Right forelimb (tissue), 1 donor: ENCODE results near the gene LPP.

Experiments used
- DNase-seq: peaks from one replicate; pipeline ENCODE4 v3.0.0-alpha.2; 2018

The LPP gene

DNA sequence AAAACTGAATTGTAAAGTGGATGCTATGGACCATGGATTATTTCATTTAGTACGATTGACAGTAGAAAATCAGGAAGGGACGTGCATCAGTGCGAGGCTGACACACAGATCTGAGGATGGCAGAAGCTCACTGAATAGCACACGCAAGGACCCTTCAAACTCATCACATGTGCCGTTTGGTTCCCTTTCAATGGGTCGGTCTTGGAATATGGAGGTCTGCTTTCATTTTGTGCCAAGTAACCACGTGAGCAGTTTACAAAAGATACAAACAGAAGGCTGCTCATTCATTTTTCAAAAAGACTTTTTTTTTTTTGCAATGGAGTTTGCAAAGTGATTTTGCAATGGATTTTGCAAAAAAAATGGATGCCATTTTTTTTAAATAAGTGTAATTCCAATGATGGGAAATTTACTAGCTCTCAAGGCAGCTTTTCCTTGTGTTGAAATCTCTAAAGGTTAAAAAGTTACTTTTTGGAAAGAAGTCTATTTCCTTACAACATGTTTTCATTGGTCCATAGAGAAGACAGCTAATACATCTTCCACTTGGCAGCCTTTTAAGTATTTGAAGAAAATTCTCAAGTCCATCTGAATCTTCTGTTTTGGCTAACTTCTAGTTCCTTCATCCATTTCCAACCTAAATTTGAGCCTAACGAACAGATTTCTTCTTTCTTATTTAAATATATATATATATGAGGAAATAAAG, 625.5 kb downstream of the LPP start:
- DNase-seq, result no peak

DNA sequence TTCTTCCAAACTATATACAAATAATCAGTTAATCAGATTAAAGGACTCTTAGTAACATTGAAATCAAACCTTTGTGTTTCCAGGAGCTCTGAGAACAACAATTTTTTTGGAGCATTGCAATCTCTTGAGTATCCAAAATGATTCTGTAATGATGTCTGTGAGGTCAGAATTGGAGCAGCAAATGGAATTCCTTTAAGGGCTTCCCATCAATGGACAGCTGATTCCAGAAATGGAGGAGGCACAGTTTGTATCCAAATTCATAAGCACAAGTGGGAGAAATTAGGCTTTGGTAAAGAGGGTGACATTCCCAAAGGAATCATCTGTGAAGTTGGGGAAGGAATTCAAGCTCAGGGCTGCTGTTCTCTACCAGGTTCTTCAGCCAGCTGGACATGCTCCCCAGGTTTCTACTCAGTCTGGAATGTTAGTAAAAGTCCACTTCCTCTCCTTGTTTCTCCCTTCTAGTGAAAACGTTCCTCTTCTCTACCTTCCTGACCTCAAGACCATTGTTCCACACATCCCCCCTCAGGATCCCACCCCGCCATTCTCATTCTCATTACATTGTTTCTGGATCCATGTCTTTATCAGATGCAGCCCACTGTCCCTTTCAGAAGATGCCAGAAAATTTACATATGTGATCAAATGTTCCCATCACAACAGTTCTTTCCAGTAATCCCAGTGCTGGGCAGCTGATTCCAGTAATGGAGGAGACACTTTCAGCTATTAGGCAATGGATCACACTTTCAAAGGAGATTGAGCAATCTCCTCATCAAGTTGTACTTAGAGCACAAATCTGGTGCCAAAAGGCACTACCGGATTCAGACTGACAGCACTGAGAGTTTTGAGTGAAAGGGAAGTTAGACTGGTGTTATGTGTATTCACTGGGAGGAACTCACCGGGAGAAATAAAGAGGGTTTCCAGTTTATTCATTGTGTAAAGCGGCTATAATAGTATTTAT, 626.5 kb downstream of the LPP start:
- no peak for DNase-seq

DNA sequence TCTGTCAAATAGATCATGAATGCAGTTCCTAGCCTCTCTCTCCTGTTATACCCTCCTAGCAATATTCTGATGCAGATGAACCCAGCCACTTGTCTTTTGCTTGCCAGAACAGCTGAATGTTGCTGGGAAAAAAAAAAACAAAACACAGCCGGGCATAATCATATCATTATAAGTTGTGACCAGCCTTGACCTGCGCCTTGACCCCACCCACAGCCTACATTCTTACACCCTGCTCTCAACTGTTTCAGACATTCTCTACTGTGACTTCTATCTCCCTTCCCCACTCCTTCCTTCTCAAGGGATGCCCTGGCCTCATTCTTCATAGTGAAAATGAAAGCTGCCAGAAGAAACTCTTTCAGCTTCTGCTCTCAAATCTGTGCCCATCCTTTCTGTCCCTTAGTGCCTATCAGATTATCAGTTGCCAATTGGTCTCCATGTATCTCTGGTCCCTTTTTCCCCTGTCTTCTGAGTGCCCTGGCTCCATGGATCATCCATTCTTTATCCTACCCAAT, 628.7 kb downstream of the LPP start:
- no peak for DNase-seq

DNA sequence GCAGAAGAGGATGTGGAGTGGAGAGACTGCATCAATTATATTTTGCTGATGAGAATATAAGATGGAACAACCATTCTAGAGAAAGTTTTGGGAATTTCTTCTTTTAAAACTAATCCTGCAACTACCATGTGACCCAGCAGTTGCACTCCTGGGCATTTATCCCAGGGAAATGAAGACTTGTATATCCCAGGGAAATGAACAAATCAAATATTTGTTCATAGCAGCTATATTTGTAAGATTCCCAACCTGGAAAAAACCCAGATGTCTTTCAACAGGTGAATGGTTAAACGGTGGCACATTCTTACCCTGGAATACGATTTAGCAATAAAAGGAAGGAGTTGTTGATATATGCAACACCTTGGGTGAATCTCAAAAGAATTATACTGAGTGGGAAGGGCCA, 632.5 kb downstream of the LPP start:
- DNase-seq, result no peak

DNA sequence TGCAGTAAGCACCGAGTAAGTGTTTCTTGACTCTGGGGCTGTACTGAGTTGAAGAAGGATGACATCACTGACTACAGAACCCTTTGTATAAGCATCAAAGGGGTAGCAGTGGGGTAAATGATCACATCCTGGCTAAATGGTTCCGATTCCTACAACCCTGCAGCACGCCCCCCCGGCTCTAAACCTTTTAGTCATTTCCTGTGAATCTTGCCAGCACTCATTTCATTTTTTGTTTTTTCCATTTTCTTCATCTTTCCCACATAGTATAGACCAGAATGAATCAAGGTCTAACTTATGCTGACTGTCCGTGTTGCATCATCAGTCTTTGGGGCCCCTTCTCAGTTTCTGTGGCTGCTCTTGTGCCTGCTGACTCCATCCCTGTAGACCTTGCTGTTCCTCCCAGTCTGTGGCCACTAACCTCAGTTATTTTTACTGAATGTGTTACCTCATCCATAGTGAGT, 634.7 kb downstream of the LPP start:
- DNase-seq, result no peak

DNA sequence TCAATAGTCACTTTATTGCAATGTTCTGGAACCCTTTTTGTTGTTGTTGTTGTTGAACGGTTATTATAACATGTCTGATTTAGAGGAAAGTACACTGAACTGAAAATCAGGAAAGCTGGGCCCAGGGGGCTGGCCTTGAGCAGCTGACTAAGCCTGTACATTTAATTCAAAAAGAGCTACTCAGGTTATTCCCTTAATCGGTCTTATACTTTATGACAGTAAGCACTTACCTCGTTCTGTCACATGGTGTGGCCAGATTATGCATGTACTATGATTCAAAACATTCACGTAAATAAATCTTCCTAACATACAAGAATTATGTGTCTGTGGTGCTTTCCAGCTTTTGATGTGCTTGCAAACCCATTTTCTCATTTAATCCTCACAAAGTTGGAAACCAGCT, 635.3 kb downstream of the LPP start:
- DNase-seq, result no peak

DNA sequence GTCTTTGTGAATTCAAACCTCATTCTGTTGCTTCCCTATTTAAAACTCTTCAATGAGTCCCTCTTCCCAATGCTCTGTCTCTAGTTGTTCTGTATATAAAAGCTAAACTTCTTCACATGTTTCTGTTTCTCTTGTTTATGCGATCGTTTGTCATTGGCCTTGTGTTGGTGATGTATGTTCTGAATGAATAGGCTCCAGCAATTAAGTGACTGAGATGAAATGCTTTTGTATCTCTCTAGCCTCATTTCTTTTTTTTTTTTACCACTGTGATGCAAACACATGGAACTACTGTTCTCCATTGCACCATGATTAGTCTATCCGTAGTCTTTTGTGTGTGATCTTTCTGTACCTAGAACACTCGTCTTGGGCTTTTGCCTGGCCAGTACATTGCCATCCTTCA, 637.4 kb downstream of the LPP start:
- DNase-seq, result no peak

DNA sequence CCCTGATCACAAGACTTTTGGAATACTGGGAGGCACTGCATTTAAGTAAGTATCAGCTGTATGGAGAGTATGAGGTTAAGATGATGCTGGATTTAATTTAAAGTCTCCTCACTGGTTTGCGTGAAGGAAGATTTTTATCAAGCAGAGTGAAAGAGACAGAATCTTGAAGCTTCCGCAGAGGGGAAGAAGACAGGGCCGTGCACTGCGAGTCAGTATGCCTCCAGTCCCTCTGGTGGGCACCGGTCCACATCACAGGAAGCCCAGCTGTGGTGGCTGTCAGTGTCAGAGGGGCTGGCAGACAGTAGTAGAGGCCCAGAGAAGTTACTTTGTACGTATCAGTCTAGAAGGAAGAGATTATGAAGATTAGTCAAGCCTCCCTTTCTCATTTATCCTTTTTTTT, 638.8 kb downstream of the LPP start:
- peak; percentile 50 for DNase-seq

DNA sequence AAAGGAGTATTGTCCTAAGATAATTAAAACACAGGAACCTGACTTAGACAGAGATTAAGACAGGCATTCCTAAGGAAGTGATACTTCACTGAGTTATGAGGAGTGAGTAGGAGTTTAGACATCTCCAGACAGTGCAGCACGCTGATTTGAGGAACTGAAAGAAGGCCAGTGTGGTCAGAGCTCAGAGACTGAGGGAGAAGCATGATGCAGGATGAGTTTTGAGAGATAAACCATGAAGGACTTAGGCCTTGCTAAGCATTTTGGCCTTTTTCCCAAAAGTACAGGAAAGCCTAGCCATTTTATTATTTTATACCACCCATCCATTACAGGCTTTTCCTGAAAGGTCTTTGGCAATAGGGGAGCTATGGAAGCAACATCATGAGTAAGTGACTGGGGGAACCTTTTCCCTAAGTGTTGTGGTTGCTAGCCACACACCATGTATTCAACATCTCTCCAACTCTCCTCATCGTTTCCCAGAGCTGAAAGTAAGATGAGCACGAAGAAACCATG, 642.2 kb downstream of the LPP start:
- no peak for DNase-seq

DNA sequence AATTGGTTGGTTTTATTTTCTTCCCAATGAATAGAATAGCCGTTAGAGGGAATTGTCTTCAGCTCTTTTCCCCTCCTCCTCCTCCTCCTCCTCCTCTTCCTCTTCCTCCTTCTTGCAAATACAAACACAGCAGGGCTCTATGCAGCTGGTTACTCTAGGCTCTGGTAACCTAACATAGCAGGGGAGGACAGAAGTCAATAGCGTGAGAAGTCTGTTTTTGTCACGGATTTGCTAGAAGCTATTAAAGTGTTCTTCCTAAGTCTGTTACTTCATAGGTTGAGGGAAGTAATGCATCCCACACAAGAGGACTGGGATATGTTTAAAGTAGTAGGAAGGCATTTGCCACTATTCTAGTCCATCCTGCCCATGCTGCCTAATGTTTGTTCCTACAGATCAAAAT, 643.1 kb downstream of the LPP start:
- DNase-seq, result no peak

DNA sequence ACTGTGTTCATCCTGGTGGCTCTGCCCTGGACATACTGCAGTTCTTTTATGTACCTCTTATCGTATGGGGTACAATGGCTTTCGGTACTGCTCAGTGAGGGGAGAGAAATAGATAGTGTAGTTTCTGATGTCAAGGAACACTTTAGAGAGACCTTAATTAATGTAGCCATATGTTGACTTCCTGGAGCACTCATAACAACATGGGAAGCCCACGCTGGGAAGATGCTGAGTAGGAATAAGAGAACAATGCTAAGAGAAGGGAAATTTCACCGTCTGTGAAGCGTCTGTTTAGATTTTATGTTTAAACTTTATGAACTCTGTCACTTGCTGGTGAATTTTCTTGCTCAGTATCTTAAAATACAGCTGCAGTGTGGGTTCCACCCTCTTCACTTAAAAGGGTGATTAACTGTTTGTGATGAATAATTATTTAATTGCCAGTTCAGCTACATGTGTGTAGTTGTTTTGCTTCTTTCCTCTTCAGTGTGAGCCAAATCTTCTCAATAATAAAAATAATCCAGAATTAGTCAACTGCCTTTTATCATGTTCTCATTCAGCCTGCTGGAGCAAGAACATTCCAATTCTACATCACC, 644.7 kb downstream of the LPP start:
- DNase-seq, result no peak

DNA sequence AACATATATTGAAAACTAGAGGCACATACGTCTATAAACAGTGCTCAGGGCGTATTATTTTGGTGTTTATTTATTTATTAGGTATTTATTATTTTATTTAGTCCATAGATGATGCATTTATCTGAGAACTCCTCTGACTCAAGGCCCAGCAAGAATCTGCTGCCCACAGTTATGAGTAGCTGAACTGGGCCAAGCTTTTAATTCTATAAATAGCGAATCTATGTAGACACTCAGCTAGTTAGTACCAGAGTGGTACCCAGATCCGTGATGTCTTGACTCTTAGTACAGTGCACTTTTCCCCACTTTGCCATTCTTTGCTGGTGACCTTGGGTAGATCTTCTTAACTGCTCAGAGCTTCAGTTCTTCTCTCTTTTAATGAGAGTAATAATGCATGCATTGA, 647.4 kb downstream of the LPP start:
- no peak for DNase-seq

DNA sequence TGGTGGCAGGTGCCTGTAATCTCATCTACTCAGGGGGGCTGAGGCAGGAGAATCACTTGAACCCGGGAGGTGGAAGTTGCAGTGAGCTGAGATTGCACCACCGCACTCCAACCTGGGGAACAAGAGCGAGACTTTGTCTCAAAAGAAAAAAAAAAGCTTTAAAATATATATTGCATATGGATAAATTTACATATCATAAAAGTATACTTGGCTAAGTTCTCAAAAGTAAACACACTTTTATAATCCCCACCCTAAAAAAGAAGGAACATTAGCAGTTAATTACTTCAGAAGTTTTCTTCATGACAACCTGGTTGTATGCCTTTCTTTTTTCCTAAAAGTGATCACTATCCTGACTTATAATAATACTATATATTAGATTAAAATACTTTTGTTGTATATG, 648.7 kb downstream of the LPP start:
- no peak for DNase-seq

DNA sequence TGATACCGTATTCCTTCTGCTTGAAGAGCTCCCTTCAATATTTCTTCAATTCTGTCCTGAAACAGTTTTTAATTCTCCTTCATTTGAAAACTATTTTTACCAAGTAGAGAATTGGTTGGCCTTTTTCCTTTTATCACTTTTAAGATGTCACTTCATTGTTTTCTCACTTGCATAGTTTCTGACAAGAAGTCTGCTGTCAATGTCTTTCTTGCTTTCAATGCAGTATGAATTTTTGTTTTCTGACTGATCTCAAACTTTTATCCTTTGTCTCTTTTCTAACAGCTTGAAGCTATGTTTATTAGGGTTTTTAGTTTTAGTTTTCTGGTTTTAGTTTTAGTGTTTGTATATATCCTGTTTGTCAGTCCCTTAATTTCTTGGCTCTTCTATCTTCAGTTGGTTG, 653.0 kb downstream of the LPP start:
- no peak for DNase-seq

DNA sequence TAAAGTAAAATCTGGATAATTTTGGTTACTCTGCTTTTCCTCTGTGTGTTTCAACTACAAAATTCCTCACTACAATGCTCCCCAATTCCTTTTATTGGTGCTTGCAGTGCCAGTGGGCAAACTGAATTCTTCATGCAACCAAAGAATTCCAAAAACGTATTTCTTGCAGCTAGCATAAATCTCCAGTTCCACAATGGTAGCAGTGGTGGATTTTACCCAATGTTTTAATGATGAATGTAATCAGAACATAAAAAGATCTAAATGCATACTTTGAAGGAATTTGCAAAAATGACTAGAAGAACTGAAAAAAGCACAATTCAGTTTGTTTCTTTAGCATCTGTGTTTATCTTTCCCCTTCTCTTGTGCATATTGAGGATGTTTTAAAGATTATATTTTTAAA, 658.2 kb downstream of the LPP start:
- no peak for DNase-seq

DNA sequence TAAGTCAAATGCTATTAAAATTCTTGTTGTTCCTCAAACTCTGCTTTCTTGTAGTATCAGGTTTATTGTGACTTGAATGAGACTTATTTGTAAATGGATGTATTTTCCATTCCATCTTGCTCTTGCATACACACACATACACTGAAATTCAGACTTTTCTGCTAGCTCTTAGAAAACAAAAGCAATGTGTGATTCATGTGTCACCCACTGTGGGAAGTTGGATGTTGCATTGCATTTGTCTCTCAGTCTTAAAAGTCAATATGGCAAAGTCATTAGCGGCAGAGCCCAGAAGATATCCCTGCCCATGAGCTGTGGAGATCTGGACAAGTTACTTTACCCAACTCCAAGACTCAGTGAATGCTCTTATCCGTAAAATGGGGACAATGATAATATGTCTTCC, 660.6 kb downstream of the LPP start:
- DNase-seq, result no peak

DNA sequence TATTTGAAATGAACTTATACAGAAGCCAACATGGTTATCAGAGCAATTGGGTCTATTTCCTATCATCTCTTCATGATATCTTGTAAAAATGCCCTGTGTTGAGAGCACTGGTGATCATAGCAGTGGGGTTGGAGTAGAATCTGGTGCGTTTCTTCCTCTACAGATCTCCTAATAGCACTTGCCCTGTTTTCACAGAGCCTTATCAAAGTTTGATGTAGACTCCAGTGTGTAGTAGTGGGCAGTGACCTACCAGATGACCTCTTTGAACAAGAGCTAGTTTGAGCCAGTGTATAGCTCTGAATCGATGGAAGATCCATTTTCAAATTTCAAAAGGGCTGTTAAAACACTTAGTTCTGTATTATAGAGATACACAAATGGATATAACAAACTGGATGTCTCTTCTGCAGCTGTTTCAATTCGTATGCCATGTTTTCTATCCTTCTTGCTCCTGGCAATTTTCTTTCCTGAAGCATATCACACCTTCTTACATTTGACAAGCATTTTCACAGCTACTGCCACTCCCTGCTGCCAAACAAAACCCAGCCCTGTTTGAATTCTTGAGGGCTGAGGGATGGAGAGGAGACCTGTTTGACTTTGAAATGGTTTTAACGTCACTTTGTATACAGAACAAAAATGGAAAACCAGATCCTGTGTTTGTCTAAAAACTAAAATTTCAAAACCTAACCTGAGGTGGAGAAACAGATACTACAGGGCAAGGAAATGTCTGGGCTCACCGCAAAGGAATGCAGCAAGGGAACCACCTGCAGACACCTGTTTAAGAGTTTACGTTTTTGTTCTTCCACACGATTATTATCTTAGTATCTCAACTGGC, 663.4 kb downstream of the LPP start:
- no peak for DNase-seq

DNA sequence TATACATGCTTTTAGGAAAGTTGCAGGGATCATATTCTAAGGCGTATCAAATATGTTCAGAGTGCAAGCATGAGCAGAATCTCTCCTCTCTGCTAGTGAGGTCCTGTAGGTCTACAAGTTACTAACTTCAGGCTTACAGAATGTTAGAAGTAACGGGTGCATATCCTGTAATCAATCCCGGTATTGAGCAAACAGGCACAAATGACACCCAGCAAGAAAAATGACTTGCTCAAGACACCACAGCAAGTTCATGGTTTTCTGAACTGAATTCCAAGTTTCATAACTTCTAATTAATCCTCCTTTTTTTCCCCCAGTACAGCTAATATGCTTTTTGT, 663.9 kb downstream of the LPP start:
- no peak for DNase-seq

DNA sequence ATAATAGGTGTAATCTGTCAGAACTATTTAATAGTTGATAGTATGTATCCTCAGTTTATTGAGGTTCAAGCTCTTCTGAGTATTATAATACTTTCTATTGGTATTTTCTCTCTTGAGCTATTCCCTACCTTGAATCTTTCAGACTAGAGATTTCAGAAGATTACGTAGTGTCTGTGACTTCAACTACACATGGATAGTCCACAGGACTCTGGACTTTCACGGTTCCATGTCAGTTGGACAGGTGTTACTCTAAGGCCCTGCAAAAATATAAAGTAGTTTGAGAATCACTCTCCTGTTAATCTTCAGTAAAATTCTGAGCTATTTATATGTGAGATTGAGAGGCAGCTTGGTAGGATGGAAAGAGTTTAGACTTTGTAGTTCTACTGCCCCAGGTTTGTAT, 664.3 kb downstream of the LPP start:
- DNase-seq, result no peak

DNA sequence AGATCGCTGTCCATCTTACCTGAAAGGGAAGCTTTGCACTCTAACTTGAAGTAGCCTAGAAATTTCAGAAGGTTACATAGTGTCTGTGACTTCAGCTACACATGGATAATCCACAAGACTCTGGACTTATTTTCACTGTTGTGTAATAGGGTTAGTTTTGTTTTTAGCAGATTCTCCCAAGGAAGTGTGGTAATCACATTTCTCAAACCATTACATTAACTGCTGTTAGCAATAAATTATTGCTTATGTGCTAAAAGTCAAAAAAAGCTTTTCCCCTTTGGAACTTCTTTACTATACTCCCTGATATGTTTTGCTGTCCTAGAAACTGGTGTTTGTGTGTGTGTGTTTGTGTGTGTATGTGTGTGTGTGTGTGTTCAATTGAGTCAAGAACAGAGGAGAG, 666.0 kb downstream of the LPP start:
- no peak for DNase-seq

DNA sequence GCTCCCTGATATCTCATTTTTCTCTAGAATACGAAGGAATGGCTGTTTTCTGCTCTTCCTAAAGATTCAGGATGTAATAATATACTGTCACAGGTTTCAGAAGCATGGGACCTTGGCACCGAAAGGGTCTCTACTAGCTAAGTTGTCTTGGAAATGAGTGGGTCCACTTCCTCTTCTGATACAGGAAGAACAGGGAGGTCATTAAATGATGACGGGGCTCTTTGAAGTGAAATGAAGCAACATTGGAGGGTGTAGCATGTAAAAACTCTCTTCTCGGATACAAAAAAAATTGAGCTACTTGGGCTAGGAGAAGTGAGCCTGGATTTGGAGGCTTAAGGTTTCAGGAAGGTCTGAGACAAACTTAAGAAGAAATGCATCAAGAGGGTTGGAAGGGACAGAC, 668.0 kb downstream of the LPP start:
- no peak for DNase-seq

DNA sequence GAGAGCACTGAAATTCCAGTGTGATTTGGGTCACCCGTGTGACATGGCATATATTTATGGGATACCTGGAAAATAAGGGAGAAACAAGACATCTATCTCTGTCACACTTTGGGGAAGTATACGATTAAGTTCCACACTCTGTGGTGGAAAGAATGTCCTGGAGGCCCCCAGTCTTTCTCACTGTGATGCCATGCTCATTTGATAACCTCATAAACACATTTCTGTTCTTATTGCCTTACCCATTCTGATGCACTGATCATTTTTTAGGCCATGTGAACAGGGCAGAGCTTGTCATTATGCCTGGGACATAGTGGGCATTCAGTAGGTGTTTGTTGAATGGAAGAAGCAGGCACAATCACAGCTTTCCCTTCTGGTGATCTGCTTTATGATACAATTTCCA, 668.5 kb downstream of the LPP start:
- DNase-seq, result no peak

DNA sequence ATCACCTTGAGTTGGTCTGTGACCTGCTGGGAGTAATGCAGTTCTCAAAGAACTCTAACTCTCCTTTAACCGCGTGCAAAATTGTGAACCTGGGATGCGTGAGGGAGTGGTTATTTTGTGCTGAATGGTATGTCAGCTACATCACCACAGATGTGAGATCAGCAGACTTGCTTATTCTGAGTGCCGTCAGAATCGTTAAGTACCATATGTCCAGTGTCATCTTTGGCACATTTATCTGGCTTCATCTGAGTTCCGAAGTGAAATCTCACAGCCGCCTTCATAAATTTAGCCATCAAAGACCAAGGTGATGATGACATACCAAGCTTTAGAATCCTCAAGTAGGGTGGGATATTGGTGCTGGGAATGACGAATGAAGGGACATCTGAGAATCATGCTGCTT, 670.6 kb downstream of the LPP start:
- no peak for DNase-seq
